ENCODE data around the gene GABBR2.

GRCh38 chr9:98494852-98495251 is 213.9 kb downstream of the GABBR2 start:
- no peak for TF ChIP-seq CTCF (IDR thresholded peaks at IDR 0.05)
- TF ChIP-seq POLR2A (IDR thresholded peaks at IDR 0.05) = no peak

All from adrenal gland (tissue), 5 donors.